DMS 273 (cell line): ENCODE data around the gene DNAJC18.
A peak's percentile ranks its signal among the peaks of the same experiment; 100 is the strongest.

Source experiments
- DNase-seq: peaks from one replicate; lab custom pipeline; 2025; ENCODE audit not compliant: unreplicated experiment; lab: John Stamatoyannopoulos, UW

The DNAJC18 gene

GRCh38 chr5:139371482-139372435 lies 67.6 kb downstream of the DNAJC18 start:
- DNase-seq: no peak

- no peak for DNase-seq
Observed at GRCh38 chr5:139369181-139369580, 70.1 kb downstream of the DNAJC18 start.

GRCh38 chr5:139368613-139369012 lies 70.7 kb downstream of the DNAJC18 start:
- DNase-seq: peak; percentile 46

GRCh38 chr5:139364466-139364865 lies 74.9 kb downstream of the DNAJC18 start:
- no peak for DNase-seq

GRCh38 chr5:139363937-139364336 lies 75.4 kb downstream of the DNAJC18 start:
- DNase-seq: no peak

- DNase-seq: no peak
Observed at GRCh38 chr5:139361835-139362429, 77.4 kb downstream of the DNAJC18 start.

GRCh38 chr5:139360384-139360783 lies 78.9 kb downstream of the DNAJC18 start:
- no peak for DNase-seq
